Panc1 (cell line): ENCODE results near the gene CSHL1. TPM values are rescaled to one million over a fixed set of nuclear protein-coding genes. Genes with fewer than 3 reads are reported as not detected.
"Not testable (repeated sequence)": the region's sequence is repeated elsewhere in the genome, so short reads cannot be mapped to it uniquely, and the experiment has no call there.

Experiments used
- ATAC-seq: fragments of 200-7000 bp; cut with Tn5 transposase; 2 replicates; pipeline ENCODE4 v1.9.1; 2020; ENCODE audit warnings: mild to moderate bottlenecking, moderate library complexity
- BruUV-seq: library from RNA; stranded (reverse); fragments of 400-500 nt; replicated peaks from 2 replicates; lab custom pipeline; 2021; lab: Mats Ljungman, UMichigan
- CTCF ChIA-PET: fragments of 300-600 bp; sonication (Branson Sonifier 250); formaldehyde crosslinking; loops from one replicate; lab custom pipeline; 2022; ENCODE audit warnings: antibody characterized with exemption; lab: Charles Lee
- POLR2A ChIA-PET: fragments of 300-600 bp; sonication (Branson Sonifier 250); formaldehyde crosslinking; loops from one replicate; lab custom pipeline; 2022; ENCODE audit warnings: antibody characterized with exemption; lab: Charles Lee
- DNase-seq: peaks from one replicate; pipeline ENCODE4 v3.0.0-alpha.2; 2010; ENCODE audit warnings: low read depth, low spot score
- H3K27ac ChIP-seq: 2 replicates; pipeline ENCODE4 v1.5.1; 2011; ENCODE audit warnings: mild to moderate bottlenecking, low read length, inconsistent platforms
- H3K27me3 ChIP-seq: fragments of 200-500 bp; sonication (Bioruptor generic); 2 replicates; pipeline ENCODE4 v1.6.0; 2014; ENCODE audit warnings: low read length, inconsistent platforms; ENCODE audit not compliant: control insufficient read depth, insufficient read depth
- H3K36me3 ChIP-seq: fragments of 200-500 bp; sonication (Bioruptor generic); 2 replicates; pipeline ENCODE4 v1.5.1; 2014; ENCODE audit warnings: inconsistent platforms, mild to moderate bottlenecking, low read length, moderate library complexity; ENCODE audit not compliant: control insufficient read depth, insufficient read depth
- H3K4me1 ChIP-seq: 2 replicates; pipeline ENCODE4 v1.5.1; 2011; ENCODE audit warnings: inconsistent platforms, mild to moderate bottlenecking, low read length, moderate library complexity; ENCODE audit not compliant: control insufficient read depth, insufficient read depth
- H3K4me3 ChIP-seq, 2 experiments: 2 replicates each; pipeline ENCODE4 v1.5.1; 2011 to 2012; ENCODE audit warnings: low read depth in 2 of 2, low read length in 2 of 2, mild to moderate bottlenecking in 2 of 2, inconsistent platforms in 1 of 2, moderate library complexity in 1 of 2
- H3K9me3 ChIP-seq: fragments of 200-500 bp; sonication (Bioruptor generic); 2 replicates; pipeline ENCODE4 v1.5.1; 2014; ENCODE audit warnings: low read depth, mild to moderate bottlenecking, inconsistent platforms, low read length, moderate library complexity; ENCODE audit not compliant: control insufficient read depth, insufficient read depth
- CTCF ChIP-seq: fragments of 450-650 bp; IDR thresholded peaks from 2 replicates; pipeline ENCODE4 v1.5.1; 2017; ENCODE audit warnings: mild to moderate bottlenecking
- in situ Hi-C: cut with HindIII; loops from 2 replicates; pipeline ENCODE4 v1.10.0; 2016; ENCODE audit warnings: low sequenced_read_pairs, low pct_unique_long_range_greater_than_20kb
- intact Hi-C: fragments of 100-400 bp; cut with micrococcal nuclease; formaldehyde crosslinking; loops from one replicate; pipeline ENCODE4 v1.10.0; 2022; ENCODE audit not compliant: unreplicated experiment
- total RNA-seq: library from RNA; stranded (reverse); gene quantifications from one replicate; pipeline ENCODE4 v1.2.1, GENCODE V29; 2021; ENCODE audit not compliant: unreplicated experiment

CSHL1 gene
- total RNA-seq, 1 experiment from 2014 or later, result not detected

- POLR2A ChIA-PET, H3K4me3 ChIP-seq, CTCF ChIA-PET, DNase-seq, intact Hi-C loops, BruUV-seq, H3K9me3 ChIP-seq, H3K4me1 ChIP-seq, ATAC-seq, H3K27ac ChIP-seq, H3K27me3 ChIP-seq, in situ Hi-C loops, H3K36me3 ChIP-seq: not testable (repeated sequence)
Measured at GRCh38 chr17:63896524-63897354, 14.3 kb downstream of the CSHL1 start, which contains the start of gene CSH1. Gene CSH1 (minus strand): TSS chr17:63896574. CDS start chr17:63896511, 63 bp downstream.

- ATAC-seq, BruUV-seq, DNase-seq, H3K4me1 ChIP-seq, POLR2A ChIA-PET, H3K27ac ChIP-seq, H3K27me3 ChIP-seq, H3K36me3 ChIP-seq, H3K9me3 ChIP-seq, in situ Hi-C loops, CTCF ChIA-PET, H3K4me3 ChIP-seq, intact Hi-C loops: not testable (repeated sequence)
Measured at GRCh38 chr17:63894821-63895220, 16.2 kb downstream of the CSHL1 start.

- DNase-seq, H3K36me3 ChIP-seq, in situ Hi-C loops, intact Hi-C loops, POLR2A ChIA-PET, H3K4me3 ChIP-seq, H3K27me3 ChIP-seq, H3K27ac ChIP-seq, ATAC-seq, H3K4me1 ChIP-seq, H3K9me3 ChIP-seq, BruUV-seq: not testable (repeated sequence)
- CTCF ChIA-PET, result interaction anchor here (0.6 kb wide), 1 partner anchor 12 kb away, joined by 4 read pairs; the partner anchor contains the start of gene GH2
Measured at GRCh38 chr17:63894021-63894420, 17.0 kb downstream of the CSHL1 start.

GRCh38 chr17:63892316-63893037, 18.6 kb downstream of the CSHL1 start:
- POLR2A ChIA-PET, ATAC-seq, H3K27me3 ChIP-seq, in situ Hi-C loops, H3K4me3 ChIP-seq, DNase-seq, BruUV-seq, H3K27ac ChIP-seq, H3K36me3 ChIP-seq, H3K9me3 ChIP-seq, intact Hi-C loops, H3K4me1 ChIP-seq: not testable (repeated sequence)
- CTCF ChIA-PET, result interaction anchor here (0.6 kb wide), 1 partner anchor 231 kb away, joined by 5 read pairs; no protein-coding TSS in a partner anchor
- peak; percentile 43 for TF ChIP-seq CTCF
